Right kidney (tissue), 1 donor: ENCODE data around the gene PDHA1.

Source experiments
- DNase-seq: peaks from one replicate; pipeline ENCODE4 v3.0.0-alpha.2; 2016

PDHA1 gene

GRCh38 chrX:19372170-19372546 lies 28.4 kb downstream of the PDHA1 start:
- DNase-seq = no peak

GRCh38 chrX:19372547-19373331 lies 29.0 kb downstream of the PDHA1 start:
- DNase-seq = peak; percentile 63

GRCh38 chrX:19373351-19373891 lies 29.7 kb downstream of the PDHA1 start:
- DNase-seq = peak; percentile 3

GRCh38 chrX:19375546-19375945 lies 31.8 kb downstream of the PDHA1 start:
- no peak for DNase-seq

- DNase-seq = no peak
Observed at GRCh38 chrX:19377799-19378198, 34.1 kb downstream of the PDHA1 start.

GRCh38 chrX:19381326-19381725 lies 37.6 kb downstream of the PDHA1 start:
- no peak for DNase-seq

GRCh38 chrX:19382555-19383145 lies 38.9 kb downstream of the PDHA1 start:
- DNase-seq = peak; percentile 12

GRCh38 chrX:19386679-19387078 lies 43.0 kb downstream of the PDHA1 start:
- no peak for DNase-seq

GRCh38 chrX:19388064-19388679 lies 44.4 kb downstream of the PDHA1 start:
- no peak for DNase-seq

GRCh38 chrX:19388741-19389140 lies 45.0 kb downstream of the PDHA1 start:
- DNase-seq = no peak

GRCh38 chrX:19389227-19389845 lies 45.6 kb downstream of the PDHA1 start:
- DNase-seq = no peak

GRCh38 chrX:19392078-19392477 lies 48.4 kb downstream of the PDHA1 start:
- DNase-seq = no peak

- no peak for DNase-seq
Observed at GRCh38 chrX:19392703-19393102, 49.0 kb downstream of the PDHA1 start.

- DNase-seq = no peak
Observed at GRCh38 chrX:19403696-19404095, 60.0 kb downstream of the PDHA1 start.

GRCh38 chrX:19410259-19410658 lies 66.5 kb downstream of the PDHA1 start:
- no peak for DNase-seq
